TTC549 (cell line): ENCODE results near the gene FIS1.
A peak's percentile ranks its signal among the peaks of the same experiment; 100 is the strongest.
"Not testable (repeated sequence)": the region's sequence is repeated elsewhere in the genome, so short reads cannot be mapped to it uniquely, and the experiment has no call there.

ENCODE experiments used
- FAIRE-seq: peaks from 2 replicates; lab custom pipeline; 2012; peaks lifted over from hg19 to GRCh38; lab: Jason Lieb, UNC

The FIS1 gene

DNA sequence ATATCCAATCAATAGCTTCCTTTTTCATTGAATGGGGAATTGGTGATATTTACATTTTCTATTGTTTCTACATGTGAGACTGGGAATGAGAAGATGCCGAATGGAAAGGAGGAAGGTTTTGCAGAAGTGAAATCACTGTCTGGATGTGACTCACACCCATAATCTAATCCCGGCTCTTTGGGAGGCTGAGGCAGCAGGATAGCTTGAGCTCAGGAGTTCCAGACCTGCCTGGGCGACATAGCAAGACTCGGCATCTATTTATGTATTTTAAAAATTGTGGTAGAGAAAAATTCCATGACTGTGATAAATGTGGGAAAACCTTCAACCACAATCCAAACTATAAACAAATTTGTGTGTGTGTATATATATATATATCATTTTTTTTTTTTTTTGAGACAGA, 10.9 kb upstream of the FIS1 start:
- FAIRE-seq = no peak

GRCh38 chr7:101253199-101253598, 8.3 kb upstream of the FIS1 start:
- FAIRE-seq = not testable (repeated sequence)

- FAIRE-seq = peak; percentile 88
These were observed 7.2 kb upstream of the FIS1 start for GRCh38 chr7:101251871-101252659.

- FAIRE-seq = no peak
These were observed 5.4 kb upstream of the FIS1 start for GRCh38 chr7:101250324-101250723.

- no peak for FAIRE-seq
These were observed 3.4 kb upstream of the FIS1 start for GRCh38 chr7:101248276-101248675.

DNA sequence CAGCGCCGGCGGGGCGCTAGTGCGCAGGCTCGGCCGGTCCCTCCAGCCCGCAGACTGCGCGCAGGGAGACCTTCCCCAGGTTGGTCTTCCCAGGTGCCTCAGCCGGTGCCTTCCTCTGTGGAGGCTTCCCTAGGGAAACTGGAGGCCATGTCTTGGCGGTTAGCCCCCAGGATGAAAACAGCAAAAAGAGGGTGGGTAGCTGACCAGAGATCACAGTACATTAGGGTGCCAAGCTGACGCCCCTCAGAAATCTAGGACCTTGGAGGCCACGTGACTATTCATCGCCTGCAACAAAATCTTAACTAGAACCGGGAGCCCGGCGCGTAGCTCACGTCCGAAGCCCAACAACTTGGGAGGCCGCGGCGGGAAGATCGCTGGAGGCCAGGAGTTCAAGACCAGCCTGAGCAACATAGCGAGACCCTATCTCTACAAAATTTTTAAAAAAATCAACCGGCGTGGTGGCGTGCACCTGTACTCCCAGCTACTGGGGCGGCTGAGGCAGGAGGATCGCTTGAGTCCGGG, 327 bp upstream of the FIS1 start:
- FAIRE-seq = no peak

GRCh38 chr7:101243646-101244374, 1.1 kb downstream of the FIS1 start:
- FAIRE-seq = no peak

DNA sequence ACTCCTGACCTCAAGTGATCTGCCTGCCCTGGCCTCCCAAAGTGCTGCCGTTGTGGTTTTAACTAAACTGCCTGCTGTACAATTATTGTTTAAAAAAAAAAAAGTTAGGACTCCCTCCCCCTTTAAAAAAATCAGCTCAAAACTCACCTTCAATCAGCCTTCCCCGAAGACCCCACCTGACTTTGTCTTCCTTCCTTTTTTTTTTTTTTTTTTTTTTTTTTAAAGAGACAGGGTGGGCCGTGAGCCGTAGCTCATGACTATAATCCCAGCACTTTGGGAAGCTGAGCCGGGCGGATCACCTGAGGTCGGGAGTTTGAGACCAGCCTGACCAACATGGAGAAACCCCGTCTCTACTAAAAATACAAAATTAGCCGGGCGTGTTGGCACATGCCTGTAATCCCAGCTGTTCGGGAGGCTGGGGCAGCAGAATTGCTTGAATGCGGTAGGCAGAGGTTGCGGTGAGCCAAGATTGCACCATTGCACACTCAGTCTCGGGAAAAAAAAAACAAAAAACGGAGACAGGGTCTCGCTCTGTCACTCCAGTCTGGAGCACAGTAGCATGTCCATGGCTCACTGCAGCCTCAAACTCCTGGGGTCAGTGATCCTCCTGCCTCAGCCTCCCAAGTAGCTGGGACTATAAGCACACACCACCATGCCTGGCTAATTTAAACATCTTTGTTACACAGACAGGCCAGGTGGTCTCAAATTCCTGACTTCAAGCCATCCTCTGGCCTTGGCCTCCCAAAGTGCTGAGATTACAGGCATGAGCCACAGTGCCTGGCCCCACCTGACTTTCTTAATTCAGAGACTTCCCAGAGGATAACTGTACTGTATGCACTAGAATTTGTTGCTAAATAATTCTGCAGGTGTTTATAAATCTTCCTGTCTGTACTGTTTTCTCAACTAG, 3.2 kb downstream of the FIS1 start:
- no peak for FAIRE-seq

DNA sequence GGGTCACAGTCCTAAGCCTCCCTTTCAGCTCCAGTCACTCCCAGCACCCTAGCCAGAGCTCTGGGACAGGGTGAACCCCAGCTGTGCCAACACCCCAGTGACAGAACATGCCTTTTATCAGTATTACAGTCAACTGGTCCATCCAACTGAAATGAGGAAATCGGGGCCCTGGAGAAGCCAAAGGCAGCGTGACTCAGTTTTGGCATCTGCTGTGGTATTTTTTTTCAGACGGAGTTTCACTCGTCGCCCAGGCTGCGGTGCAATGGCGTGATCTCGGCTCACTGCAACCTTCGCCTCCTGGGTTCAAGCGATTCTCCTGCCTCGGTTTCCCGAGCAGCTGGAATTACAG, 3.9 kb downstream of the FIS1 start:
- FAIRE-seq = no peak

- FAIRE-seq = no peak
These were observed 4.5 kb downstream of the FIS1 start for GRCh38 chr7:101240226-101241014.

DNA sequence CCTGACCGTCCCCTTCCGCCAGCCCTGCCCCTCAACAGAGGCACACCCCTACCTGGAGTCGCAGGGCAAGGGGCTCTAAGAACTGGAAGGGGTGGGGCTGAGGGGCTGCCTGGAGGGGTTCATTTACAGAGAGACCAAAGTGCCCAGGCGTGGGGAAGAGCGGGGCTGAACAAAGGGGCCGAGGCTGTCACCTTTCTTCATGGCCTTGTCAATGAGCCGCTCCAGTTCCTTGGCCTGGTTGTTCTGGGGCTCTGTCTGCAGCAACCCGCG, 5.0 kb downstream of the FIS1 start:
- no peak for FAIRE-seq

DNA sequence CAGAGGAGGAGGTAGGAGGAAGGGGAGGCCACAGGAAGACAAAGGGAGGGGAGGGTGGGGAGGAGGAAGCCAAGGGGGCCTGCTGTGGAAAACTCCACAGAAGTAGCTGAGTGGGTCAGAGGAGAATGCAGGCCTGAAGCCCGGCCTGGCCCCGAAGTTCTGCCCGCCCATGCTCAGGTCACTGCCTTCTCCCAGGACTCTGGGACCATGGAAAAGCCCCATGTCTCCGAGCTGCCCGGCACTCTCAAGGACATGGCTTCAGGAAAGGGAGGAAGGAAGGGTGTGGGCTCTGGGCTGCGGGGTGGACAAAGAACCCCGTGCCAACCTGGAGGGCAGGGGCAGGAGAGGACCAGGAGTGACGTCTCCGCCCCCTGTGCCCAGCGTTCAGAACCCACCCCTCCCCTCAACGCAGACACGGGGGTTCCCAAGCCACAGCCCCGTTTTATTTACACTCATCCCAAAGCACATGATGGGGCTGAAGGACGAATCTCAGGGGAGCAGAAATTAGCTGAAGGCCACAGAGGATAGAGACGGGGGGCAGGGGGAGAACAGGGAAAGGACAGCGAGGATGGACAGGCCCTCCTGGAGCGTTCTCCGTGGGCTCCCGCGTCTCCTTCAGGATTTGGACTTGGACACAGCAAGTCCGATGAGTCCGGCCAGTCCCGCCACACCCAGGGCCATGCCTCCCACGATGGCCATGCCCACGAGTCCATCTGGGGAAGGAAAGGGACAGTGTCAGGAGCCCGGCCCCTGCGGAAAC, 5.5 kb downstream of the FIS1 start:
- no peak for FAIRE-seq

GRCh38 chr7:101238226-101239182, 6.4 kb downstream of the FIS1 start:
- FAIRE-seq = no peak

DNA sequence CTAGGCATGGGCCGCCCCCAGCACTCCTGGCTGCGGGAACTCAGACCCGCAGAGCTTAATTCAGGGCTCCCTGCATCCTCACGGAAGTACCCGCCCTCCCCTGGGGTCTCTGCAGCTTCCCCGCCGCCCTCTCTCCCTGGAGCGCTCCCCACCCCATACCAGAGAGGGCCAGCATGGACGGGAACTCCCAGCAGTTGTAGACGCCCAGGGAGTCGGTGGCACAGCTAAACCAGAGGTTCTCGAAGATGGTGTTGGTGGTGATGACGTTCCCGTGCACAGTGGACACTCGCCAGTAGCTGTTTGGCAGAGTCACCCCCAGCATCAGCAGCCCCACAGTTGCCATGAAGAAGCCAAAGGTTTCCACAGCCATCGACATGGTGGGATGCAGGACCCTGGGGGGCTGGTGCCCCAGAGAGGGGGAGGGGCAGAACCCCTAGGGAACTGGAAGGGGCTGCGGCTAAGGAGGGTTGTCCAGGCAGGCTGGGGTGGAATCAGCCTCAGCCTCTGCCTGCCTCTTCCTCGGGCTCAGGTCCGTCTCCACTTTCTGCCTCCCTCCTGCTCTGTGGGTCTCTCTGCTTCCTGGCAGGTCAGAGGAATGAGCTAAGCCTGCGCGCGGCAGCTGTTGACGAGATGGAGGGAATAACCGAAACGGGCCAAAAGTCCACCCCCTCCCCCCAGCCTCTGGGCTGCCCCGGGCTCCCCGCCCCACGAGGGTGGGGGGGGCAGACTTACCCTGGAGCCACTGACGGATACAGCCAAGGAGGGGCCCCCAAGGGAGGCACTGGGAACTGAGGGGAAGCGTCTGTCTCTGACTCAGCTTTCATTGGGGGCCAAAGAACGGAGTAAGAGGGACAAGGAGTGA, 7.4 kb downstream of the FIS1 start, which contains the start of gene CLDN15:
TSS of gene CLDN15 (minus strand) at position 597 of the 862 bp plus-strand sequence. CDS start at position 376, 221 bp downstream.
- FAIRE-seq = no peak

GRCh38 chr7:101236292-101236835, 8.5 kb downstream of the FIS1 start:
- FAIRE-seq = no peak

GRCh38 chr7:101235522-101235921, 9.4 kb downstream of the FIS1 start:
- FAIRE-seq = no peak

- FAIRE-seq = no peak
These were observed 9.8 kb downstream of the FIS1 start for GRCh38 chr7:101235050-101235449.

- FAIRE-seq = no peak
These were observed 10.2 kb downstream of the FIS1 start for GRCh38 chr7:101234636-101235035.
